Measurements from ENCODE around the gene NEFH. TPM values are rescaled to one million over a fixed set of nuclear protein-coding genes. Genes with fewer than 3 reads are reported as not detected.

Gene NEFH
- polyA plus RNA-seq, 2 of the 4 experiments (the other 2 are of a cell fraction), result 0.06 to 0.23 TPM

- peak; percentile 56 to 59; a peak in 4 of 6 replicates for ATAC-seq
Observed at GRCh38 chr22:29459773-29460172, 20.2 kb upstream of the NEFH start.

GRCh38 chr22:29461263-29461662 is 18.8 kb upstream of the NEFH start:
- TF ChIP-seq ZFP36 (IDR thresholded peaks at IDR 0.05; ENCODE audit: borderline replicate concordance, partially characterized antibody) (peak; percentile 80), MAFK (IDR thresholded peaks at IDR 0.05; ENCODE audit: partially characterized antibody) (no peak)
- WGBS (ENCODE audit: missing lambda C conversion rate), result 75% methylated on average over 5 of the region's 5 CpGs
- no peak for DNase-seq (ENCODE audit: low read depth in 1 of 2, low spot score in 1 of 2)
- FAIRE-seq, result no peak
- Histone ChIP-seq H3K27ac (no peak overlapping the region), H3K4me2 (no peak overlapping the region), H3K9me3 (no peaks in the 10 kb centered on the region), H3K4me3 (no peak overlapping the region), H3K4me1 (no peaks in the 10 kb centered on the region)
- POLR2A ChIA-PET, result interaction anchor here (0.6 kb wide), 1 partner anchor 578 kb away, joined by 6 read pairs; no protein-coding TSS in a partner anchor
- ATAC-seq, result no peak
- CTCF ChIA-PET, result interaction anchor here (1.0 to 1.4 kb wide), 2 partner anchors 8 to 10 kb away, joined by 4 to 6 read pairs; no protein-coding TSS in a partner anchor

More at GRCh38 chr22:29459773-29460172, 20.2 kb upstream of the NEFH start:
- Histone ChIP-seq H3K4me2 (no peak overlapping the region), H3K27ac (no peak overlapping the region), H3K4me1 (no peaks in the 10 kb centered on the region), H3K4me3 (no peak overlapping the region), H3K9me3 (no peaks in the 10 kb centered on the region)
- no peak for DNase-seq (ENCODE audit: low read depth in 1 of 2, low spot score in 1 of 2)
- TF ChIP-seq E2F6 (IDR thresholded peaks at IDR 0.05; ENCODE audit: borderline replicate concordance, low read depth) (no peak), HEYL (CRISPR knock-in tag; IDR thresholded peaks at IDR 0.05) (no peak)
- ChIA-PET POLR2A (no interaction called here), CTCF (interaction anchor here (1.4 to 2.0 kb wide), 2 partner anchors 10 to 11 kb away, joined by 6 to 7 read pairs; no protein-coding TSS in a partner anchor)
- 40% methylated on average over 4 of the region's 9 CpGs for WGBS (ENCODE audit: missing lambda C conversion rate)
- no peak for FAIRE-seq

GRCh38 chr22:29463629-29464028 is 16.4 kb upstream of the NEFH start:
- DNase-seq (ENCODE audit: low read depth in 1 of 2, low spot score in 1 of 2), result no peak
- Histone ChIP-seq H3K4me3 (no peak overlapping the region), H3K9me3 (no peaks in the 10 kb centered on the region), H3K27ac (no peak overlapping the region), H3K4me2 (no peak overlapping the region), H3K4me1 (no peaks in the 10 kb centered on the region)
- TF ChIP-seq ZSCAN20 (CRISPR knock-in tag; IDR thresholded peaks at IDR 0.05) (no peak), TFCP2L1 (CRISPR knock-in tag; IDR thresholded peaks at IDR 0.05) (no peak), HEYL (CRISPR knock-in tag; IDR thresholded peaks at IDR 0.05) (no peak), RARB (CRISPR knock-in tag; IDR thresholded peaks at IDR 0.05) (no peak), ZNF302 (CRISPR knock-in tag; IDR thresholded peaks at IDR 0.05) (no peak), KDM5A (IDR thresholded peaks at IDR 0.05) (no peak), SMC3 (IDR thresholded peaks at IDR 0.05) (no peak), ATOH8 (CRISPR knock-in tag; IDR thresholded peaks at IDR 0.05; ENCODE audit: low read depth) (no peak), SREBF2 (IDR thresholded peaks at IDR 0.05) (no peak), RFX5 (IDR thresholded peaks at IDR 0.05) (no peak), ZFP36 (IDR thresholded peaks at IDR 0.05; ENCODE audit: borderline replicate concordance, partially characterized antibody) (no peak)
- 90% methylated on average over 2 of the region's 7 CpGs for WGBS (ENCODE audit: missing lambda C conversion rate)
- POLR2A ChIA-PET, result no interaction called here
- FAIRE-seq, result no peak
- no peak for ATAC-seq
- CTCF ChIA-PET, result interaction anchor here (2.0 kb wide), 1 partner anchor 15 kb away, joined by 7 read pairs; no protein-coding TSS in a partner anchor

GRCh38 chr22:29464581-29464980 is 15.4 kb upstream of the NEFH start:
- 90% methylated on average over 4 of the region's 7 CpGs for WGBS (ENCODE audit: missing lambda C conversion rate)
- CTCF ChIA-PET, result no interaction called here
- H3K4me1 ChIP-seq, result 0 out of 3 replicates have a peak, but pooled peaks cover under 1% of the 10 kb centered on the region
- TF ChIP-seq HEYL (CRISPR knock-in tag; IDR thresholded peaks at IDR 0.05) (no peak), CHD2 (IDR thresholded peaks at IDR 0.05; ENCODE audit: low read length, partially characterized antibody) (no peak), EP300 (IDR thresholded peaks at IDR 0.05) (no peak), ZFP36 (IDR thresholded peaks at IDR 0.05; ENCODE audit: borderline replicate concordance, partially characterized antibody) (no peak), HES2 (IDR thresholded peaks at IDR 0.05) (no peak), ZC3H11A (IDR thresholded peaks at IDR 0.05) (no peak), BCL3 (IDR thresholded peaks at IDR 0.05) (no peak), NFE2L2 (conservative IDR thresholded peaks at IDR 0.05; ENCODE audit: low read length) (no peak), HMGXB4 (CRISPR knock-in tag; IDR thresholded peaks at IDR 0.05; ENCODE audit: borderline replicate concordance) (no peak), CBX2 (IDR thresholded peaks at IDR 0.05; ENCODE audit: borderline replicate concordance, low read depth) (no peak)
- no peak for DNase-seq (ENCODE audit: low read depth in 1 of 2, low spot score in 1 of 2)
- no peak overlapping the region for H3K4me2 ChIP-seq
- H3K4me3 ChIP-seq, result no peak overlapping the region
- ATAC-seq, result no peak
- no peak overlapping the region for H3K27ac ChIP-seq
- H3K9me3 ChIP-seq, result no peaks in the 10 kb centered on the region
- POLR2A ChIA-PET, result no interaction called here
- FAIRE-seq, result no peak

Measured in A549 (cell line).